DMS79 treated with DMSO at 0.1 percent for 48 hours (cell line): ENCODE measurements around the gene WNT7B.

ENCODE experiments used
- DNase-seq: peaks from one replicate; lab custom pipeline; 2025; lab: John Stamatoyannopoulos, UW

WNT7B gene

DNA sequence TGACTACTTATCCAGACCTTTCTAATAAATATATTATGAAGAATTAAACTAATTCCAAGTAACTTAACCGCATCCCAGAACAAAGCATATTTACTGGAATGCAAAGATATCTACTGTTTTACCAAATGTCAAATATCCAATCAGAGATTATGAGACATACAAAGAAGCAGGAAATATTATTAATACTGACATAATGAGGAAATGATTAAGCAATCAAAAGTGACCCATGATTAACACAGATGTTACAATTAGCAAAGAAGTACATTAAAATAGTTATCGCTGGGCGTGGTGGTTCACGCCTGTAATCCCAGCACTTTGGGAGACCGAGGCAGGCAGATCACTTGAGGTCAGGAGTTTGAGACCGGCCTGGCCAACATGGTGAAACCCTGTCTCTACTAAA lies 105.2 kb downstream of the WNT7B start:
- no peak for DNase-seq
